Epithelial cell of proximal tubule (primary cell): ENCODE data around the gene MLLT3. TPM values are rescaled to one million over a fixed set of nuclear protein-coding genes. Genes with fewer than 3 reads are reported as not detected.

Source experiments
- DNase-seq: peaks from one replicate; pipeline ENCODE4 v3.0.0-alpha.2; 2011; ENCODE audit warnings: low read depth
- H3K4me3 ChIP-seq: 2 replicates; pipeline ENCODE4 v1.5.1; 2011; ENCODE audit warnings: low read depth, mild to moderate bottlenecking, low read length
- total RNA-seq: library from RNA; depleted of rRNA; stranded (reverse); fragments of >200 nt; gene quantifications from 2 replicates; pipeline ENCODE4 v1.2.3, GENCODE V29; 2015
- TF ChIP-seq, protein P1 (sequence below): conservative IDR thresholded peaks from 2 replicates; pipeline ENCODE4 v1.5.1; 2012; ENCODE audit warnings: low read depth, mild to moderate bottlenecking, low read length

MLLT3 gene
- total RNA-seq, 1 donor from 2014 or later: 29.3 TPM

DNA sequence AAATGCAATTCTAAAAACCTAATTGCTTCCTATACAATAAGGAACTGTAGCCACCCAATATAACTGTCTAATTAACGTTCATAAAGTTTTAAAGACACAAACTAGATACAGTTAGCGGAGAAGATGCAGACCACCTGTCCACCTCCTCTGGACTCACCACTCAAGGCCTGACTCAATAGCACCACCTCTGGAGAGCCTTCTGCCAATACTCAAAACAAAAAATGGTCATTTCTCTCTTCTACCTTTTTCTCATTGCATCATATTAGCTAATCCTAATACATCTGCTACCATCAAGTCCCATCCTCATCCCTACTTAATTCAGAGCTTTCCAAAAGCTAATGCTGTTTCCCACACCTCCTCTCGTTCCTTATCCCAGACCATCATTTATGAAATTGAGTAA lies 159.9 kb downstream of the MLLT3 start:
- TF ChIP-seq, protein P1, sequence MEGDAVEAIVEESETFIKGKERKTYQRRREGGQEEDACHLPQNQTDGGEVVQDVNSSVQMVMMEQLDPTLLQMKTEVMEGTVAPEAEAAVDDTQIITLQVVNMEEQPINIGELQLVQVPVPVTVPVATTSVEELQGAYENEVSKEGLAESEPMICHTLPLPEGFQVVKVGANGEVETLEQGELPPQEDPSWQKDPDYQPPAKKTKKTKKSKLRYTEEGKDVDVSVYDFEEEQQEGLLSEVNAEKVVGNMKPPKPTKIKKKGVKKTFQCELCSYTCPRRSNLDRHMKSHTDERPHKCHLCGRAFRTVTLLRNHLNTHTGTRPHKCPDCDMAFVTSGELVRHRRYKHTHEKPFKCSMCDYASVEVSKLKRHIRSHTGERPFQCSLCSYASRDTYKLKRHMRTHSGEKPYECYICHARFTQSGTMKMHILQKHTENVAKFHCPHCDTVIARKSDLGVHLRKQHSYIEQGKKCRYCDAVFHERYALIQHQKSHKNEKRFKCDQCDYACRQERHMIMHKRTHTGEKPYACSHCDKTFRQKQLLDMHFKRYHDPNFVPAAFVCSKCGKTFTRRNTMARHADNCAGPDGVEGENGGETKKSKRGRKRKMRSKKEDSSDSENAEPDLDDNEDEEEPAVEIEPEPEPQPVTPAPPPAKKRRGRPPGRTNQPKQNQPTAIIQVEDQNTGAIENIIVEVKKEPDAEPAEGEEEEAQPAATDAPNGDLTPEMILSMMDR: peak; percentile 33
- no peak overlapping the region for H3K4me3 ChIP-seq
- DNase-seq: no peak

DNA sequence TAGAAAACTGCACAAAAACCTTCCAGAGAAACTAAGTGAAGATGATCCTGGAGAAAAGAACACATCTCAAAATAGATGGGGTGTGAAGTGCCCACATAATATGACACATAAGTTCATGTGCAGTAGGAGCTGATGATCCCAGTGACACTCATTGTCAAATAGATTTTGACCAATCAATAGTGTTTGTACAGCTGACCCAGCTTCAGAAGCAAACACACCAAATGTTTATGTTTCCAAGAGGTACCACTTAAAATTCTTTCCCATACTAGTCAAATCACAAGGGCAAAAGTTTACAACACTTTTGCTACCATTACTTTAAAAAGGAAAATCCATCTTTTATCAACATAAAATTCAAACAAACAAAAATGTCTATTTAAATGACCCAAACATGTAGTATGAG lies 175.0 kb downstream of the MLLT3 start:
- TF ChIP-seq, protein P1: no peak
- no peak overlapping the region for H3K4me3 ChIP-seq
- DNase-seq: no peak

DNA sequence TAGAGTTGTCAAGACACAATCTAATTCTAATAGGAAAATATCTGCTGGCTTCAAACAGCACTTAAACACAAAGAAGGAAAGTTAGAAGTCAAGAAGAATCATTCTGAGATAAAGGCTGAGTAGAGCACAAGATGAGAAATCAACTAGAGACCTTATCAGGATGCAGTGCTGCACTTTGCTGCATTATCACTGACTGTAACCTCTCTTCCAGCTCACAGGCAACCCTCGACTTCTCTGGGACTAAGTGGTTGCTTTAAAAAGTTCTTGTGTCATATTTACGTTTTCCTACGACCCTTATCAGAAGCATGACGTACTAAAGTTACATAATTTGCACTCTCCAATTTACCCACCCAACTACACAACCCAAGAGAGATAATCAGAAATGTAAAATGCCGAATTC lies 176.1 kb downstream of the MLLT3 start:
- TF ChIP-seq, protein P1: no peak
- no peak for DNase-seq
- no peak overlapping the region for H3K4me3 ChIP-seq

DNA sequence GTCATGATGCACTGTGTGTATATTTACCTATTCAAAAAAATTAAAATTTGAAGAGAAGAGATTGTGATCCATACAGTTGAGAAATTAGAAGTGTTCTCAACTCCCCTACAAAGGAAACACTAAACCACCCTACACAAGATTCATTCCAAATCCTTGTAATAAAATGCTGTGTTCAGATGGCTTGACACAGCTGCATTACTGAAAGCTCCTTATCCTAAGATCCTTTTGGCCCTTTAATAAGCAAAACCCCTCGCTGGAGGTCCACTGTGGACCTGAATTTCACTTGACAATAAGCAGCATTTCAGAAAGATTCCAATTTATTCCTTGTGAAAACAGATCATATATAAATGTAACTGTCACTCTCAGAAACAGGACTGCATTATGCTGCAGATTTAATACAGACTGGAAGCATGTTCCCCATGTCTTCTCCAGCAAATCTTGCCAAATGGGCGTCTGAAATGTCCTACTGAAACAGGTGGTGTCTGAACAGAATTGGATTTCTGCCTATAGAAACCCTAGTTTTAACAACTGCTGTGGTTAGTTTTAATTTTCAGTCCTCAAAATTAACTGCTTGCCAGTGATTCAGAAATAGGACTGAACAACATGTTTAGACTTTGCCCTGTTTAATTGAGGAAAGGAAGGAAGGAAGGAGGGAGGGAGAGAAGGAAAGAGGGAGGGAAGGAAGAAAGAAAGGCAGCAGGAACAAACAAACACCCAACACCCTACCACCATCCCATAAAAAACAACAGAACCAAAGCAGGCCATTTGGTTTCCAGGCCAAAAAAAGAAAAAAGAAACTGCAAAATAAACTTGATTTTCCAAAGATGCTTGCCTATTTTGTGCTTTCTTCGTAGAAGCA lies 179.6 kb downstream of the MLLT3 start:
- H3K4me3 ChIP-seq: no peak overlapping the region
- DNase-seq: no peak
- TF ChIP-seq, protein P1: no peak

DNA sequence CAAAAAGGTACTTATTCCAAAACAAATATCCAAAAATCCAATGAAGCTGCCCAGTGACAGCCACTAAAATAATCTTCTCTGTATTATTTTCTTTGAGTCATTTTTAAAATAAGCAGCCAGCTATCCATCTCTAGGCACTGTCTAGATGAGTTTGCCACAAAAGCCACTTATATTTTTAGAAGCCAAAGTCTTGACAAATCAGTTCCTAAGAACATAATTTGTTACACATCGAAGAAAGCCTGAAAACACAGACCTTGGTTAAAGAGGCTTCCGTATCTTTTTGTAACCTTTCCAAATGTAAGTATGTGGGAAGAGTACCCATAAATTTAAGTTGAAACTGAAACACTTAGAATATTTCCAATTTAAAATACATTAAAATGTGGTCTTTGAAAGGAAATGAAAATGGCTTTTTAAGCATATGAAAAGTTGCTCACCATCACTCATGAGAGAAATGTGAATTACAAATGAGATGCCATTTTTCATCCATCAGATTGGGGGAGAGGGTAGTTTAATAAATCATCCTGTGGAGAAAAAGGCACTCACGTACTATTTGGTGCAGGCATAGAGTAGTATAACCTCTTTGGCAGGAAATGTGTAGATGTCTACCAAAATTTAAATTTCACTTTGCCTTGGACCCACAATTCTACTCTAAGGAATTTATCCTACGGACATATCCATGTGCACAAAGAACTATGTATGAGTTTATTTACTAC lies 180.4 kb downstream of the MLLT3 start:
- DNase-seq: no peak
- no peak overlapping the region for H3K4me3 ChIP-seq
- TF ChIP-seq, protein P1: no peak

DNA sequence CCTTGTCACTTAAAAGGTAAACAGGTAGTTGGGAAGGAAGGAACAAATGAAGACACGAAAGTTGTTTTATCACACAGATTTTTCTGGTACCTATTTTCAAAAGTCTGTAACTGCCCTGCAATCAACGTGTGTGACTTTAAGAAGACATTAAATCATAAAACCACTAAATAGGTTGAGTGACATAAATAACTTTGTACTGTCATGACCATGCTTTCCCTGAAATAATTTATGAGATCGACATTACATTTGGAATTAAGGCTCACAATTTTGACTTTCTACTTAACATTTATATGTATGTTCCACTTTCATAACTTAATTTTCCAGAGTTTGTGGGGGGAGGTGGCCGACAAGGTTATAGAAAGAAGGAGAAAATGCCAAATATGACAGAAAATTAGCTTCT lies 181.1 kb downstream of the MLLT3 start:
- no peak for DNase-seq
- TF ChIP-seq, protein P1: no peak
- H3K4me3 ChIP-seq: no peak overlapping the region
